ENCODE measurements around the gene PSMD9.

PSMD9 gene

DNA sequence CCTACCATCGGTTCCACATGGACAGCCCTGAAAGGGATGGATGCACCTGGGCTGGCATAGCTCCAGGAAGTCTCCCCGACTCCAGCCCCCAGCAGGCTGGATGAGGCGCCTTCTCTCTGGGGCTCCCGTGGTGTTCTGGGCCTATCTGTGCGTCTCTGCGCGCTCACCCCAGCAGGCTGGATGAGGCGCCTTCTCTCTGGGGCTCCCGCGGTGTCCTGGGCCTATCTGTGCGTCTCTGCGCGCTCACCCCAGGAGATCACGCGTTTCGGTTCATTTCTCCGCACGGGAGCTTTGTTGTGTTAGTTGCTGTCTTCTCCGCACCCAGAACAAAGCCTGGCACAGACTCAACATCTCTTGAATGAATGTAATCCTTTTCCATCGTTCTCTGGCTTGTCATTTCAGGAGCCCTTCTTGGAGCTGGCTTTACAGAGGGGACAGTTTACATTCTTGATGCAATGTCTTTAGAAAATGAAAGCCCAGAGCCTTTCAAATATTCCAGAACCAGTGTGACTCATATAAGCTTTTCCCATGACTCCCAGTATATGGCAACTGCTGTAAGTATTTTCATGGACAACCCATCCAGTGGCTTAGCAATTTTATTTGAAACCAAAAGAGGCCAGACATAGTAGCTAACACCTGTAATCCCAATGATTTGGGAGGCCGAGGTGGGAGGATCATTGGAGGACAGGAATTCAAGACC is 70.1 kb downstream of the PSMD9 start:
- no peaks in the 10 kb centered on the region for H3K79me2 ChIP-seq (ENCODE audit: insufficient read depth, low read length)
- no peaks in the 10 kb centered on the region for H3K9me2 ChIP-seq (replicated peaks; ENCODE audit: insufficient read depth, low read length)
- H2AFZ ChIP-seq (ENCODE audit: low read depth, low read length, severe bottlenecking): no peak overlapping the region
- no peak overlapping the region for H3K27ac ChIP-seq (ENCODE audit: low read depth, low read length)
- H3K9me3 ChIP-seq (ENCODE audit: insufficient read depth, low read length): no peaks in the 10 kb centered on the region
- H3K36me3 ChIP-seq (ENCODE audit: low read length): no peaks in the 10 kb centered on the region
- H3K27me3 ChIP-seq (ENCODE audit: low read length): no peaks in the 10 kb centered on the region
- TF ChIP-seq, protein P1, sequence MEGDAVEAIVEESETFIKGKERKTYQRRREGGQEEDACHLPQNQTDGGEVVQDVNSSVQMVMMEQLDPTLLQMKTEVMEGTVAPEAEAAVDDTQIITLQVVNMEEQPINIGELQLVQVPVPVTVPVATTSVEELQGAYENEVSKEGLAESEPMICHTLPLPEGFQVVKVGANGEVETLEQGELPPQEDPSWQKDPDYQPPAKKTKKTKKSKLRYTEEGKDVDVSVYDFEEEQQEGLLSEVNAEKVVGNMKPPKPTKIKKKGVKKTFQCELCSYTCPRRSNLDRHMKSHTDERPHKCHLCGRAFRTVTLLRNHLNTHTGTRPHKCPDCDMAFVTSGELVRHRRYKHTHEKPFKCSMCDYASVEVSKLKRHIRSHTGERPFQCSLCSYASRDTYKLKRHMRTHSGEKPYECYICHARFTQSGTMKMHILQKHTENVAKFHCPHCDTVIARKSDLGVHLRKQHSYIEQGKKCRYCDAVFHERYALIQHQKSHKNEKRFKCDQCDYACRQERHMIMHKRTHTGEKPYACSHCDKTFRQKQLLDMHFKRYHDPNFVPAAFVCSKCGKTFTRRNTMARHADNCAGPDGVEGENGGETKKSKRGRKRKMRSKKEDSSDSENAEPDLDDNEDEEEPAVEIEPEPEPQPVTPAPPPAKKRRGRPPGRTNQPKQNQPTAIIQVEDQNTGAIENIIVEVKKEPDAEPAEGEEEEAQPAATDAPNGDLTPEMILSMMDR (IDR thresholded peaks at IDR 0.05; ENCODE audit: insufficient read depth, low read length, poor library complexity, severe bottlenecking): no peak
- no peak for TF ChIP-seq EZH2phosphoT487 (conservative IDR thresholded peaks at IDR 0.05; ENCODE audit: low read length)
- no peak overlapping the region for H3K4me3 ChIP-seq (ENCODE audit: insufficient read depth, low read length, poor library complexity, severe bottlenecking)
- no peaks in the 10 kb centered on the region for H3F3A ChIP-seq (ENCODE audit: insufficient read depth)
- H3K4me2 ChIP-seq (ENCODE audit: low read depth, low read length, poor library complexity, severe bottlenecking): no peak overlapping the region
- H4K20me1 ChIP-seq (ENCODE audit: low read depth, low read length): no peaks in the 10 kb centered on the region
- H3K9ac ChIP-seq (ENCODE audit: low read length): no peak overlapping the region

DNA sequence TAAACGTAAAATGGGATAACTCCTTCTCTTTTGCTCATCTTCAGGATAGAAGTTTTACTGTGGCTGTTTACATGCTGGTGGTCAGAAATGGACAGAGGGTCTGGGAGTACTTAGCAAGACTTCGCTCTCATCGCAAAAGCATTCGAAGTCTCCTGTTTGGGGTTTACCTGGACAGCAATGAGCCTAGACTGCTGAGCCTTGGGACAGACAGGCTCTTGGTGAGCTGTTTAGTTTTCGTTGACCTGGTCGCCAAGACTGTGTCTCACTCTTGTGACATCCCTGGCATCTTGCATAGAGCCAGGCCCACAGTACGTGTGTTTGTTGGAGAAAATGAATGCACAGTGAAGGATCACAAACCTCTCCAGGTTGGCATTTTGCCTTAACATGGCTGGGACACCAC is 72.0 kb downstream of the PSMD9 start:
- H3K9ac ChIP-seq (ENCODE audit: low read length): no peak overlapping the region
- H3K79me2 ChIP-seq (ENCODE audit: insufficient read depth, low read length): no peaks in the 10 kb centered on the region
- no peaks in the 10 kb centered on the region for H3K9me2 ChIP-seq (replicated peaks; ENCODE audit: insufficient read depth, low read length)
- H3F3A ChIP-seq (ENCODE audit: insufficient read depth): 0 out of 2 replicates have a peak, but pooled peaks cover 5% of the 10 kb centered on the region
- no peak overlapping the region for H3K4me2 ChIP-seq (ENCODE audit: low read depth, low read length, poor library complexity, severe bottlenecking)
- H4K20me1 ChIP-seq (ENCODE audit: low read depth, low read length): no peaks in the 10 kb centered on the region
- H3K27ac ChIP-seq (ENCODE audit: low read depth, low read length): no peak overlapping the region
- no peak overlapping the region for H2AFZ ChIP-seq (ENCODE audit: low read depth, low read length, severe bottlenecking)
- no peak overlapping the region for H3K4me3 ChIP-seq (ENCODE audit: insufficient read depth, low read length, poor library complexity, severe bottlenecking)
- TF ChIP-seq, protein P1 (IDR thresholded peaks at IDR 0.05; ENCODE audit: insufficient read depth, low read length, poor library complexity, severe bottlenecking): no peak
- TF ChIP-seq EZH2phosphoT487 (conservative IDR thresholded peaks at IDR 0.05; ENCODE audit: low read length): no peak
- H3K9me3 ChIP-seq (ENCODE audit: insufficient read depth, low read length): no peaks in the 10 kb centered on the region
- no peaks in the 10 kb centered on the region for H3K27me3 ChIP-seq (ENCODE audit: low read length)
- H3K36me3 ChIP-seq (ENCODE audit: low read length): no peaks in the 10 kb centered on the region

DNA sequence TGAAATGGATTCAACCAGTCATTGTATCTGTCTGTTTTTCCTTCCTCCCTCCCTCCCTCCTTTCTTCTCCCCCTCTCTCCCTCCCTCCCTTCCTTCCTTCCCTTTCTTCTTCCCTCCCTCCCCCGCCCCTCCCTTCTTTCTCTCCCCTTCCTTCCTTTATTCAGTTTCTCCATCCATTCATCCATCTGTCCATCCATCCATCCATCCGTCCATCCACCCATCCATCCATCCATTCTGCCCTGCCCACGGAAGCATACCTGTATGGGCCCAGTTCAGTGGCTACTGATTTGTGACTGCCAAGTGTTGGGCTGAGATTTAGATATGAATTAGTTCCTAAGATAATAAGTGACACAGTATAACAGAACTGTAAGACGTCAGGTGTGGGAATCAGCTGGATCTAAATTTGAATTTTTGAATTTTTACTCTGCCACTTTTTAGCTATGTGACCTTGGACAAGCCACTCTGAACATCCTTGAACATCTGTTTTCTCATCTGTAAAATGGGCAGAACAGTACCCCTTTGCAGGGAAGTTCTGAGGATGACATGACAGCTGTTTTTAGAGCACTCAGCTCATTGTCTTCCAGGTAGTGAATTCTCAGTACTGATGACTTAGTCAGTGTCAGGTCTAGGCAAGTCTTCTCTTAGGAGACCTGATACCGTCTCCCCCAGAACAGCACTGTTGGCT is 72.7 kb downstream of the PSMD9 start:
- no peaks in the 10 kb centered on the region for H3K79me2 ChIP-seq (ENCODE audit: insufficient read depth, low read length)
- H4K20me1 ChIP-seq (ENCODE audit: low read depth, low read length): no peaks in the 10 kb centered on the region
- H3K27me3 ChIP-seq (ENCODE audit: low read length): no peaks in the 10 kb centered on the region
- H3K9me3 ChIP-seq (ENCODE audit: insufficient read depth, low read length): no peaks in the 10 kb centered on the region
- TF ChIP-seq, protein P1 (IDR thresholded peaks at IDR 0.05; ENCODE audit: insufficient read depth, low read length, poor library complexity, severe bottlenecking): no peak
- TF ChIP-seq EZH2phosphoT487 (conservative IDR thresholded peaks at IDR 0.05; ENCODE audit: low read length): no peak
- no peaks in the 10 kb centered on the region for H3K9me2 ChIP-seq (replicated peaks; ENCODE audit: insufficient read depth, low read length)
- H2AFZ ChIP-seq (ENCODE audit: low read depth, low read length, severe bottlenecking): no peak overlapping the region
- H3K9ac ChIP-seq (ENCODE audit: low read length): no peak overlapping the region
- no peak overlapping the region for H3K4me3 ChIP-seq (ENCODE audit: insufficient read depth, low read length, poor library complexity, severe bottlenecking)
- no peak overlapping the region for H3K27ac ChIP-seq (ENCODE audit: low read depth, low read length)
- H3K36me3 ChIP-seq (ENCODE audit: low read length): no peaks in the 10 kb centered on the region
- H3F3A ChIP-seq (ENCODE audit: insufficient read depth): 0 out of 2 replicates have a peak, but pooled peaks cover 5% of the 10 kb centered on the region
- no peak overlapping the region for H3K4me2 ChIP-seq (ENCODE audit: low read depth, low read length, poor library complexity, severe bottlenecking)

Data from SU-DHL-6 (cell line).